ENCODE data around the gene G0S2. TPM values are rescaled to one million over a fixed set of nuclear protein-coding genes. Genes with fewer than 3 reads are reported as not detected.

Gene G0S2
- total RNA-seq, 1 experiment from 2014 or later: 620 TPM

GRCh38 chr1:209657918-209658317 is 17.3 kb upstream of the G0S2 start:
- DNase-seq (no peak), ATAC-seq (no peak)
- H3K27ac ChIP-seq (ENCODE audit: low read length): peak overlapping the region; percentile 95
- BruUV-seq (replicated peaks): no TSS peak
- peaks cover 80% of the 10 kb centered on the region for H3K4me1 ChIP-seq (ENCODE audit: insufficient read depth, low read length)
- H3K9ac ChIP-seq (ENCODE audit: low read length): peak overlapping the region; percentile 46
- POLR2A ChIA-PET (ENCODE audit: unreplicated experiment): interaction anchor here (1.4 kb wide), 1 partner anchor 17 kb away, joined by 13 read pairs; the partner anchor contains the start of gene G0S2
- no peaks in the 10 kb centered on the region for H3K36me3 ChIP-seq (ENCODE audit: low read depth, low read length)
- TF ChIP-seq EZH2phosphoT487 (IDR thresholded peaks at IDR 0.05; ENCODE audit: borderline replicate concordance, low read length): no peak
- peak overlapping the region; percentile 56; the same call in 1 of the 2 replicates for H3K4me2 ChIP-seq (ENCODE audit: low read length)
- intact Hi-C loops (cut with micrococcal nuclease): no loop called here
- peaks cover 16% of the 10 kb centered on the region for H3K79me2 ChIP-seq (ENCODE audit: low read length)
- H4K20me1 ChIP-seq (ENCODE audit: low read length): no peaks in the 10 kb centered on the region
- H3K9me2 ChIP-seq (replicated peaks; ENCODE audit: low read length): no peaks in the 10 kb centered on the region
- no peaks in the 10 kb centered on the region for H3K27me3 ChIP-seq (ENCODE audit: low read length)
- peaks cover 11% of the 10 kb centered on the region for H3F3A ChIP-seq (ENCODE audit: low read length, unreplicated experiment)
- H2AFZ ChIP-seq (ENCODE audit: low read length): no peak overlapping the region
- H3K4me3 ChIP-seq (ENCODE audit: low read length): no peak overlapping the region
- CTCF ChIA-PET: no interaction called here
- H3K9me3 ChIP-seq (ENCODE audit: low read length): no peaks in the 10 kb centered on the region

DNA sequence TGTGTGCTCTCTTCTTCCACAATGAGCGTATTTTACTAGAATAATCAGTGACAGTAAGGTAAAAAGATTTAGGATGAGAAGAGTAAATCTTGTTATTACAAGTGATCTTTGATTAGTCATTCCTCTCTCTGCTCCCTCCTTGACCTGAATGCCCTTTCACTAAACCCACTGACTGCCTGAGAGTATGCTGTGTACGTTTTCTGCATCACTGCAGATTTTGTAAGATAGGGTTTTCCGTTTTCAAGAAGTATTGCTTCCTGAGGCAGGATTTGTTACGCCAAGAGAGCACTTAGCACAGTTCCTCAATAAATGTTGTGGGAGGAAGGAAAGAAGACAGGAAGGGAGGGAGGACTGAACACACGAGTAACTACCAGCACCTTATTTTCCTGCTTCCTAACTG is 15.3 kb upstream of the G0S2 start:
- Histone ChIP-seq H3K27ac (ENCODE audit: low read length) (peak overlapping the region; percentile 50), H4K20me1 (ENCODE audit: low read length) (no peaks in the 10 kb centered on the region), H3K4me3 (ENCODE audit: low read length) (no peak overlapping the region), H3K4me1 (ENCODE audit: insufficient read depth, low read length) (peaks cover 75% of the 10 kb centered on the region), H3K27me3 (ENCODE audit: low read length) (no peaks in the 10 kb centered on the region), H3K36me3 (ENCODE audit: low read depth, low read length) (no peaks in the 10 kb centered on the region), H3K9me3 (ENCODE audit: low read length) (no peaks in the 10 kb centered on the region), H3K9me2 (replicated peaks; ENCODE audit: low read length) (no peaks in the 10 kb centered on the region), H3F3A (ENCODE audit: low read length, unreplicated experiment) (peaks cover 10% of the 10 kb centered on the region), H2AFZ (ENCODE audit: low read length) (peak overlapping the region; percentile 27), H3K79me2 (ENCODE audit: low read length) (0 out of 2 replicates have a peak, but pooled peaks cover under 1% of the 10 kb centered on the region), H3K9ac (ENCODE audit: low read length) (0 out of 2 replicates have a peak overlapping the region, but pooled peaks have one; percentile 0), H3K4me2 (ENCODE audit: low read length) (peak overlapping the region; percentile 51)
- intact Hi-C loops (cut with micrococcal nuclease): no loop called here
- POLR2A ChIA-PET (ENCODE audit: unreplicated experiment): no interaction called here
- TF ChIP-seq EZH2 (IDR thresholded peaks at IDR 0.05; ENCODE audit: low read length, unreplicated experiment) (no peak), EZH2phosphoT487 (IDR thresholded peaks at IDR 0.05; ENCODE audit: borderline replicate concordance, low read length) (no peak)
- TF ChIP-seq, protein P1, sequence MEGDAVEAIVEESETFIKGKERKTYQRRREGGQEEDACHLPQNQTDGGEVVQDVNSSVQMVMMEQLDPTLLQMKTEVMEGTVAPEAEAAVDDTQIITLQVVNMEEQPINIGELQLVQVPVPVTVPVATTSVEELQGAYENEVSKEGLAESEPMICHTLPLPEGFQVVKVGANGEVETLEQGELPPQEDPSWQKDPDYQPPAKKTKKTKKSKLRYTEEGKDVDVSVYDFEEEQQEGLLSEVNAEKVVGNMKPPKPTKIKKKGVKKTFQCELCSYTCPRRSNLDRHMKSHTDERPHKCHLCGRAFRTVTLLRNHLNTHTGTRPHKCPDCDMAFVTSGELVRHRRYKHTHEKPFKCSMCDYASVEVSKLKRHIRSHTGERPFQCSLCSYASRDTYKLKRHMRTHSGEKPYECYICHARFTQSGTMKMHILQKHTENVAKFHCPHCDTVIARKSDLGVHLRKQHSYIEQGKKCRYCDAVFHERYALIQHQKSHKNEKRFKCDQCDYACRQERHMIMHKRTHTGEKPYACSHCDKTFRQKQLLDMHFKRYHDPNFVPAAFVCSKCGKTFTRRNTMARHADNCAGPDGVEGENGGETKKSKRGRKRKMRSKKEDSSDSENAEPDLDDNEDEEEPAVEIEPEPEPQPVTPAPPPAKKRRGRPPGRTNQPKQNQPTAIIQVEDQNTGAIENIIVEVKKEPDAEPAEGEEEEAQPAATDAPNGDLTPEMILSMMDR (conservative IDR thresholded peaks at IDR 0.05; ENCODE audit: low read depth, low read length): no peak
- DNase-seq (peak; percentile 58), ATAC-seq (peak; percentile 1; the same call in 1 of the 2 replicates)
- BruUV-seq (replicated peaks): no TSS peak
- CTCF ChIA-PET: no interaction called here

DNA sequence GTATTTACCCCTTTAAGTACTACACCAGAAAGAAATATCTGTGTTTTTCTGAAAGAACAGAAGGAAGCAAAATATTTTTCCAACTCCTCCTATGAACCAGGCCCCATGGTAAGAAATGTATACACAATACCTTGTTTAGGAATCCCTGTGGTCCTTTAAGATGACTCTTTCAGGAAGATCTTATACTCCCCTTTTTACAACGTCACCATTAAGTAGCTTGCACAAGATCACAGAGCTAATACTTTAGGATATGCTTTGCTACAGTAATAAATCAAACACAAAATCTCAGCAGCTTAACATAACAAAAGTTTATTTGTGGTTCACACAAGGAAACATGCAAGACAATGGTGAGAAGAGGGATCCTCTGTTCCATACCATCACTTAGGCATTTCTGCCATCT is 14.1 kb upstream of the G0S2 start:
- Histone ChIP-seq H3K27ac (ENCODE audit: low read length) (no peak overlapping the region), H3K36me3 (ENCODE audit: low read depth, low read length) (no peaks in the 10 kb centered on the region), H3F3A (ENCODE audit: low read length, unreplicated experiment) (peaks cover 4% of the 10 kb centered on the region), H2AFZ (ENCODE audit: low read length) (no peak overlapping the region), H4K20me1 (ENCODE audit: low read length) (no peaks in the 10 kb centered on the region), H3K9me2 (replicated peaks; ENCODE audit: low read length) (no peaks in the 10 kb centered on the region), H3K4me1 (ENCODE audit: insufficient read depth, low read length) (peaks cover 63% of the 10 kb centered on the region), H3K4me3 (ENCODE audit: low read length) (no peak overlapping the region), H3K4me2 (ENCODE audit: low read length) (no peak overlapping the region), H3K27me3 (ENCODE audit: low read length) (no peaks in the 10 kb centered on the region), H3K79me2 (ENCODE audit: low read length) (no peaks in the 10 kb centered on the region), H3K9me3 (ENCODE audit: low read length) (no peaks in the 10 kb centered on the region), H3K9ac (ENCODE audit: low read length) (no peak overlapping the region)
- intact Hi-C loops (cut with micrococcal nuclease): no loop called here
- ATAC-seq (no peak), DNase-seq (no peak)
- POLR2A ChIA-PET (ENCODE audit: unreplicated experiment): no interaction called here
- CTCF ChIA-PET: no interaction called here
- TF ChIP-seq EZH2 (IDR thresholded peaks at IDR 0.05; ENCODE audit: low read length, unreplicated experiment): no peak
- TF ChIP-seq EZH2phosphoT487 (IDR thresholded peaks at IDR 0.05; ENCODE audit: borderline replicate concordance, low read length): no peak
- TF ChIP-seq, protein P1 (conservative IDR thresholded peaks at IDR 0.05; ENCODE audit: low read depth, low read length): no peak
- no TSS peak for BruUV-seq (replicated peaks)

Data from PC-3 (cell line).